Muscle layer of duodenum (tissue), 2 donors: ENCODE measurements around the gene ATXN7L1.
"Not testable (repeated sequence)": the region's sequence is repeated elsewhere in the genome, so short reads cannot be mapped to it uniquely, and the experiment has no call there.

Experiments used
- H3K27ac ChIP-seq: one replicate; pipeline ENCODE4 v1.7.0; 2013; ENCODE audit warnings: mild to moderate bottlenecking, low read length
- H3K27me3 ChIP-seq: one replicate; pipeline ENCODE4 v1.7.0; 2013; ENCODE audit warnings: low read depth, mild to moderate bottlenecking, control low read depth, low read length
- H3K36me3 ChIP-seq, 2 donors: one replicate each; pipeline ENCODE4 v1.7.0; 2013; ENCODE audit warnings: low read length in 2 of 2, control low read depth in 1 of 2, mild to moderate bottlenecking in 1 of 2; ENCODE audit not compliant: insufficient read depth in 2 of 2, control insufficient read depth in 1 of 2
- H3K4me1 ChIP-seq, 2 donors: one replicate each; pipeline ENCODE4 v1.7.0; 2013; ENCODE audit warnings: low read length in 2 of 2, mild to moderate bottlenecking in 2 of 2, control low read depth in 1 of 2, moderate library complexity in 1 of 2; ENCODE audit not compliant: insufficient read depth in 2 of 2, control insufficient read depth in 1 of 2
- H3K4me3 ChIP-seq, 2 donors: one replicate each; pipeline ENCODE4 v1.7.0; 2013; ENCODE audit warnings: low read length in 2 of 2, low read depth in 1 of 2, mild to moderate bottlenecking in 1 of 2
- H3K9me3 ChIP-seq, 2 donors: one replicate each; pipeline ENCODE4 v1.7.0; 2013; ENCODE audit warnings: low read length in 2 of 2, control low read depth in 1 of 2, mild to moderate bottlenecking in 1 of 2; ENCODE audit not compliant: control insufficient read depth in 1 of 2
- donor health status: healthy.

ATXN7L1 gene

GRCh38 chr7:105799006-105799405 is 77.4 kb downstream of the ATXN7L1 start:
- H3K4me3 ChIP-seq, result no peak overlapping the region
- H3K4me1 ChIP-seq, result peaks cover 9 to 33% of the 10 kb centered on the region in 2 donors
- no peaks in the 10 kb centered on the region for H3K27me3 ChIP-seq
- H3K27ac ChIP-seq, result no peak overlapping the region
- H3K36me3 ChIP-seq, result no peaks in the 10 kb centered on the region
- no peaks in the 10 kb centered on the region for H3K9me3 ChIP-seq

- Histone ChIP-seq H3K36me3 (no peaks in the 10 kb centered on the region), H3K27ac (no peak overlapping the region), H3K9me3 (no peaks in the 10 kb centered on the region), H3K27me3 (no peaks in the 10 kb centered on the region), H3K4me3 (no peak overlapping the region), H3K4me1 (peaks cover 9 to 33% of the 10 kb centered on the region in 2 donors)
Observed at GRCh38 chr7:105797652-105798051, 78.7 kb downstream of the ATXN7L1 start.

- H3K36me3 ChIP-seq, result no peaks in the 10 kb centered on the region
- no peak overlapping the region for H3K27ac ChIP-seq
- peaks cover 9 to 33% of the 10 kb centered on the region in 2 donors for H3K4me1 ChIP-seq
- H3K27me3 ChIP-seq, result no peaks in the 10 kb centered on the region
- no peaks in the 10 kb centered on the region for H3K9me3 ChIP-seq
- no peak overlapping the region for H3K4me3 ChIP-seq
Observed at GRCh38 chr7:105796365-105796764, 80.0 kb downstream of the ATXN7L1 start.

GRCh38 chr7:105794741-105795729 is 81.4 kb downstream of the ATXN7L1 start:
- Histone ChIP-seq H3K4me1 (peaks cover 9 to 28% of the 10 kb centered on the region in 2 donors), H3K9me3 (no peaks in the 10 kb centered on the region), H3K36me3 (no peaks in the 10 kb centered on the region), H3K4me3 (peak overlapping the region in 1 of 2 donors; percentile 27), H3K27ac (peak overlapping the region; percentile 70), H3K27me3 (no peaks in the 10 kb centered on the region)

GRCh38 chr7:105792488-105793370 is 83.7 kb downstream of the ATXN7L1 start:
- Histone ChIP-seq H3K27me3 (no peaks in the 10 kb centered on the region), H3K4me1 (peaks cover 5 to 22% of the 10 kb centered on the region in 2 donors), H3K36me3 (no peaks in the 10 kb centered on the region), H3K9me3 (no peaks in the 10 kb centered on the region), H3K27ac (no peak overlapping the region), H3K4me3 (no peak overlapping the region)

- Histone ChIP-seq H3K4me1 (peaks cover 5 to 16% of the 10 kb centered on the region in 2 donors), H3K4me3 (no peak overlapping the region), H3K9me3 (no peaks in the 10 kb centered on the region), H3K36me3 (no peaks in the 10 kb centered on the region), H3K27me3 (no peaks in the 10 kb centered on the region), H3K27ac (no peak overlapping the region)
Observed at GRCh38 chr7:105791926-105792325, 84.5 kb downstream of the ATXN7L1 start.

GRCh38 chr7:105790996-105791395 is 85.4 kb downstream of the ATXN7L1 start:
- no peaks in the 10 kb centered on the region for H3K9me3 ChIP-seq
- H3K4me1 ChIP-seq, result peaks cover 5 to 8% of the 10 kb centered on the region in 2 donors
- H3K27me3 ChIP-seq, result no peaks in the 10 kb centered on the region
- H3K4me3 ChIP-seq, result no peak overlapping the region
- H3K36me3 ChIP-seq, result peaks cover 0 to 3% of the 10 kb centered on the region in 2 donors
- no peak overlapping the region for H3K27ac ChIP-seq

GRCh38 chr7:105790452-105790851 is 85.9 kb downstream of the ATXN7L1 start:
- H3K27ac ChIP-seq, H3K36me3 ChIP-seq, H3K9me3 ChIP-seq, H3K27me3 ChIP-seq, H3K4me1 ChIP-seq, H3K4me3 ChIP-seq: not testable (repeated sequence)

GRCh38 chr7:105788816-105789349 is 87.5 kb downstream of the ATXN7L1 start:
- no peaks in the 10 kb centered on the region for H3K9me3 ChIP-seq
- H3K27ac ChIP-seq, result no peak overlapping the region
- H3K27me3 ChIP-seq, result no peaks in the 10 kb centered on the region
- H3K36me3 ChIP-seq, result peaks cover 0 to 3% of the 10 kb centered on the region in 2 donors
- no peak overlapping the region for H3K4me3 ChIP-seq
- H3K4me1 ChIP-seq, result no peaks in the 10 kb centered on the region

- Histone ChIP-seq H3K4me1 (no peaks in the 10 kb centered on the region), H3K27me3 (no peaks in the 10 kb centered on the region), H3K9me3 (no peaks in the 10 kb centered on the region), H3K36me3 (peaks cover 0 to 3% of the 10 kb centered on the region in 2 donors), H3K27ac (no peak overlapping the region), H3K4me3 (no peak overlapping the region)
Observed at GRCh38 chr7:105788356-105788755, 88.0 kb downstream of the ATXN7L1 start.

GRCh38 chr7:105787793-105788192 is 88.6 kb downstream of the ATXN7L1 start:
- Histone ChIP-seq H3K27ac (no peak overlapping the region), H3K9me3 (no peaks in the 10 kb centered on the region), H3K4me3 (no peak overlapping the region), H3K4me1 (peaks cover 0 to 4% of the 10 kb centered on the region in 2 donors), H3K36me3 (peaks cover 0 to 3% of the 10 kb centered on the region in 2 donors), H3K27me3 (no peaks in the 10 kb centered on the region)
